OCI-LY7 (cell line): Measurements from ENCODE around the gene RANBP2. TPM values are rescaled to one million over a fixed set of nuclear protein-coding genes. Genes with fewer than 3 reads are reported as not detected.

Source experiments
- BruUV-seq: library from RNA; stranded (reverse); fragments of 400-500 nt; replicated peaks from 2 replicates; lab custom pipeline; 2021; lab: Mats Ljungman, UMichigan
- CTCF ChIA-PET: fragments of 300-600 bp; sonication (Branson Sonifier 250); formaldehyde crosslinking; loops from one replicate; lab custom pipeline; 2022; ENCODE audit warnings: antibody characterized with exemption; ENCODE audit not compliant: unreplicated experiment; lab: Charles Lee
- POLR2A ChIA-PET: fragments of 300-600 bp; sonication (Branson Sonifier 250); formaldehyde crosslinking; loops from one replicate; lab custom pipeline; 2022; ENCODE audit warnings: antibody characterized with exemption; lab: Charles Lee
- DNase-seq: peaks from one replicate; pipeline ENCODE4 v3.0.0-alpha.2; 2015; ENCODE audit warnings: low spot score
- H2AFZ ChIP-seq: fragments of 200-600 bp; sonication (generic), shearing (Covaris generic); 2 replicates; pipeline ENCODE4 v1.6.1; 2014; ENCODE audit warnings: mild to moderate bottlenecking, antibody characterized with exemption, low read length, moderate library complexity
- H3K27ac ChIP-seq: fragments of 200-600 bp; sonication (generic); 2 replicates; pipeline ENCODE4 v1.5.1; 2014; ENCODE audit warnings: mixed run types, low read depth, mild to moderate bottlenecking, moderate library complexity, low read length, inconsistent platforms; ENCODE audit not compliant: poor library complexity, severe bottlenecking
- H3K36me3 ChIP-seq: fragments of 200-600 bp; sonication (generic); 2 replicates; pipeline ENCODE4 v1.6.1; 2014; ENCODE audit warnings: mild to moderate bottlenecking, antibody characterized with exemption, low read length, moderate library complexity, mixed read lengths; ENCODE audit not compliant: insufficient read depth
- H3K4me1 ChIP-seq: fragments of 200-600 bp; sonication (generic); 2 replicates; pipeline ENCODE4 v1.5.1; 2014; ENCODE audit warnings: mild to moderate bottlenecking, low read length; ENCODE audit not compliant: insufficient read depth, poor library complexity, severe bottlenecking
- H3K4me2 ChIP-seq: fragments of 200-600 bp; sonication (generic); 2 replicates; pipeline ENCODE4 v1.6.1; 2014; ENCODE audit warnings: mild to moderate bottlenecking, low read length
- H3K4me3 ChIP-seq: fragments of 200-600 bp; sonication (generic); 2 replicates; pipeline ENCODE4 v1.5.1; 2014; ENCODE audit warnings: mild to moderate bottlenecking, low read depth, low read length; ENCODE audit not compliant: poor library complexity, severe bottlenecking
- H3K79me2 ChIP-seq: fragments of 200-600 bp; sonication (generic); 2 replicates; pipeline ENCODE4 v1.6.1; 2016; ENCODE audit warnings: low read depth, mild to moderate bottlenecking, low read length, moderate library complexity, mixed read lengths; ENCODE audit not compliant: insufficient read depth
- H3K9me2 ChIP-seq: fragments of 200-600 bp; sonication (generic); 2 replicates; pipeline ENCODE4 v1.6.1; 2016; ENCODE audit warnings: mild to moderate bottlenecking, low read length, mixed read lengths; ENCODE audit not compliant: insufficient read depth
- H3K9me3 ChIP-seq: fragments of 200-600 bp; sonication (generic); 2 replicates; pipeline ENCODE4 v1.6.1; 2014; ENCODE audit warnings: mild to moderate bottlenecking, mixed run types, low read length, mixed read lengths
- H4K20me1 ChIP-seq: fragments of 200-600 bp; sonication (generic); 2 replicates; pipeline ENCODE4 v1.6.1; 2014; ENCODE audit warnings: mild to moderate bottlenecking, antibody characterized with exemption, low read length, moderate library complexity, mixed read lengths; ENCODE audit not compliant: insufficient read depth
- EZH2phosphoT487 ChIP-seq: fragments of 200-600 bp; sonication (generic); IDR thresholded peaks from 2 replicates; pipeline ENCODE4 v1.6.1; 2018; ENCODE audit warnings: low read depth, borderline replicate concordance, mild to moderate bottlenecking, mixed run types, antibody characterized with exemption, low read length, moderate library complexity, mixed read lengths
- intact Hi-C: fragments of 100-400 bp; cut with micrococcal nuclease; formaldehyde crosslinking; loops from one replicate; pipeline ENCODE4 v1.10.0; 2022; ENCODE audit not compliant: unreplicated experiment
- total RNA-seq, 2 experiments: library from RNA; depleted of rRNA in 1 of 2; stranded (reverse); fragments of >200 nt in 1 of 2; shearing (Covaris generic) in 1 of 2; gene quantifications; 2 replicates each; pipeline ENCODE4 v1.2.3, GENCODE V29; 2014 to 2022
- TF ChIP-seq, protein P1 (sequence below): fragments of 200-600 bp; sonication (generic); conservative IDR thresholded peaks from 2 replicates; pipeline ENCODE4 v1.5.1; 2014; ENCODE audit warnings: mild to moderate bottlenecking, antibody characterized with exemption, low read length, moderate library complexity, mixed read lengths

Gene RANBP2
- total RNA-seq, 2 experiments from 2014 or later, result 48.4 to 74.0 TPM

DNA sequence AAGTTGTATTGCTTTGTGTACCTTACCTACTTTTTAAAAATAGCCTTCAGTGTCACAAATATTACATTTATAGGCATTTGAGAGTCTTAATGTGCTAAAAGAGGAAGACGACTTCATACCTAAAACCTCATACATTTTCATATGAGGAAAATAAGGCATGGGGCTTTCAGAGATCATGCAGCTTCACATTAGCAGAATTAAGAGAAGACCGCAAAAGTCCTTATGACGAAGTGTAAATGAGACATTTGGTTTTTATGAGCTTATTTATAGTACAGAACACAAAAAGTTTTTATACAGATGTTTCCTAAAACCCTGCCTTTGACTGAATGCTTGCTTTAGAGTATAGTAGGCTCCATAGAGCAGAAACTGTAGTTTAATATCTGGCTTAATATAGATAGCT is 57.2 kb downstream of the RANBP2 start:
- Histone ChIP-seq H3K4me3 (peak overlapping the region; percentile 2), H3K27ac (peak overlapping the region; percentile 63)
- POLR2A ChIA-PET, result interaction anchor here (0.6 to 1.7 kb wide), 6 partner anchors 9 to 168 kb away, joined by 3 to 12 read pairs (median 3); no protein-coding TSS in a partner anchor

DNA sequence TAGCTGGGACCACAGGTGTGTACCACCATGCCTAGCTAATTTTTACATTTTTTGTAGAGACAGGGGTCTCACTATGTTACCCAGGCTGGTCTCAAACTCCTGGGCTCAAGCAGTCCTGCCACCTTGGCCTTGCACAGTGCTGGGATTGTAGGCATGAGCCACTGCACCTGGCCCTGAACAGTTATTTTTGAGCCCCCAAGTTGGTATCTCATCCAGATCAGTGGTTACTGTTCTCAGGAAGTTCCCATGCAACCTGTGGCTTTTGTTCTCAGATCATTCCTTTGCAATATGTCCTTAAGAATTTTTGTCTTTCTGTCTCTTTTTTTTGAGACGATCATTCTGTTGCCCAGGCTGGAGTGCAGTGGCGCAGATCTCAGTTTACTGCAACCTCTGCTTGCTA is 59.6 kb downstream of the RANBP2 start:
- intact Hi-C loops, result no loop called here
- H3K9me3 ChIP-seq, result no peaks in the 10 kb centered on the region
- BruUV-seq, result no TSS peak
- peaks cover 92% of the 10 kb centered on the region for H3K36me3 ChIP-seq
- H3K4me3 ChIP-seq, result no peak overlapping the region
- CTCF ChIA-PET, result no interaction called here
- DNase-seq, result no peak
- POLR2A ChIA-PET, result no interaction called here
- no peak overlapping the region for H2AFZ ChIP-seq
- no peaks in the 10 kb centered on the region for H3K9me2 ChIP-seq
- H3K4me2 ChIP-seq, result no peak overlapping the region
- TF ChIP-seq, protein P1, sequence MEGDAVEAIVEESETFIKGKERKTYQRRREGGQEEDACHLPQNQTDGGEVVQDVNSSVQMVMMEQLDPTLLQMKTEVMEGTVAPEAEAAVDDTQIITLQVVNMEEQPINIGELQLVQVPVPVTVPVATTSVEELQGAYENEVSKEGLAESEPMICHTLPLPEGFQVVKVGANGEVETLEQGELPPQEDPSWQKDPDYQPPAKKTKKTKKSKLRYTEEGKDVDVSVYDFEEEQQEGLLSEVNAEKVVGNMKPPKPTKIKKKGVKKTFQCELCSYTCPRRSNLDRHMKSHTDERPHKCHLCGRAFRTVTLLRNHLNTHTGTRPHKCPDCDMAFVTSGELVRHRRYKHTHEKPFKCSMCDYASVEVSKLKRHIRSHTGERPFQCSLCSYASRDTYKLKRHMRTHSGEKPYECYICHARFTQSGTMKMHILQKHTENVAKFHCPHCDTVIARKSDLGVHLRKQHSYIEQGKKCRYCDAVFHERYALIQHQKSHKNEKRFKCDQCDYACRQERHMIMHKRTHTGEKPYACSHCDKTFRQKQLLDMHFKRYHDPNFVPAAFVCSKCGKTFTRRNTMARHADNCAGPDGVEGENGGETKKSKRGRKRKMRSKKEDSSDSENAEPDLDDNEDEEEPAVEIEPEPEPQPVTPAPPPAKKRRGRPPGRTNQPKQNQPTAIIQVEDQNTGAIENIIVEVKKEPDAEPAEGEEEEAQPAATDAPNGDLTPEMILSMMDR, result no peak
- TF ChIP-seq EZH2phosphoT487, result no peak
- peaks cover 7% of the 10 kb centered on the region; the same call in 1 of the 2 replicates for H3K79me2 ChIP-seq
- peaks cover 12% of the 10 kb centered on the region; the same call in 1 of the 2 replicates for H4K20me1 ChIP-seq
- H3K27ac ChIP-seq, result no peak overlapping the region
- H3K4me1 ChIP-seq, result peaks cover 29% of the 10 kb centered on the region

More for the DNA sequence above, 57.2 kb downstream of the RANBP2 start:
- TF ChIP-seq EZH2phosphoT487, result no peak
- TF ChIP-seq, protein P1, result no peak
- intact Hi-C loops, result no loop called here
- CTCF ChIA-PET, result no interaction called here
- H3K36me3 ChIP-seq, result peaks cover 92% of the 10 kb centered on the region
- BruUV-seq, result no TSS peak
- 0 out of 2 replicates have a peak, but pooled peaks cover 8% of the 10 kb centered on the region for H3K9me3 ChIP-seq
- no peak overlapping the region for H2AFZ ChIP-seq
- H3K4me1 ChIP-seq, result peaks cover 29% of the 10 kb centered on the region
- DNase-seq, result peak; percentile 26
- H3K4me2 ChIP-seq, result peak overlapping the region; percentile 40
- H3K9me2 ChIP-seq, result no peaks in the 10 kb centered on the region
- peaks cover 12% of the 10 kb centered on the region; the same call in 1 of the 2 replicates for H4K20me1 ChIP-seq
- peaks cover 7% of the 10 kb centered on the region; the same call in 1 of the 2 replicates for H3K79me2 ChIP-seq

DNA sequence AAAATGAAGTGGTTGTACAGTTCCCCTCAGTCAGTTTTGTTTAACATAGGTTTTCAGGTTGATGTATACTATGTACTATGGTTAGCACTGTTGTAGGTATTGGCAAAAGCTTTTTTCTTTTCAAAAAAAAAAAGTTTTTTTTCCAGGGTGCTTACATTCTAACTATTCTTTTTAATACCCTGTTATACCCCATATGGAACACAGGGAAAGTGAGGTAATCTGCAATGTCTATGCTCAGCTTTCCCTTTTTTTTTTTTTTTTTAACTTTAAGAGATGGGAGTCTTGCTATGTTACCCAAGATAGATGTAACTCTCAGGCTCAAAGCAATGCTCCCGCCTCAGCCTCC is 66.7 kb downstream of the RANBP2 start:
- peak overlapping the region; percentile 37; the same call in 1 of the 2 replicates for H2AFZ ChIP-seq
- DNase-seq, result no peak
- no peaks in the 10 kb centered on the region for H4K20me1 ChIP-seq
- H3K36me3 ChIP-seq, result peaks cover 63% of the 10 kb centered on the region
- H3K9me2 ChIP-seq, result no peaks in the 10 kb centered on the region
- TF ChIP-seq, protein P1, result no peak
- H3K79me2 ChIP-seq, result peaks cover 32% of the 10 kb centered on the region
- H3K27ac ChIP-seq, result peak overlapping the region; percentile 67
- ChIA-PET CTCF (no interaction called here), POLR2A (interaction anchor here (0.6 to 2.3 kb wide), 3 partner anchors 9 to 101 kb away, joined by 3 to 12 read pairs (median 4); no protein-coding TSS in a partner anchor)
- peak overlapping the region; percentile 86 for H3K4me3 ChIP-seq
- peaks cover 8% of the 10 kb centered on the region for H3K4me1 ChIP-seq
- no peaks in the 10 kb centered on the region for H3K9me3 ChIP-seq
- H3K4me2 ChIP-seq, result peak overlapping the region; percentile 89
- BruUV-seq, result TSS peak; percentile 83
- intact Hi-C loops, result loop anchor here (5.0 kb wide), 1 partner anchor 164 kb away; no protein-coding TSS in a partner anchor
